Glomerular visceral epithelial cell (primary cell): ENCODE measurements around the gene COLEC12.
A peak's percentile ranks its signal among the peaks of the same experiment; 100 is the strongest.

Experiments used
- DNase-seq: peaks from one replicate; pipeline ENCODE4 v3.0.0-alpha.2; 2016; ENCODE audit errors: extremely low spot score

Gene COLEC12

DNA sequence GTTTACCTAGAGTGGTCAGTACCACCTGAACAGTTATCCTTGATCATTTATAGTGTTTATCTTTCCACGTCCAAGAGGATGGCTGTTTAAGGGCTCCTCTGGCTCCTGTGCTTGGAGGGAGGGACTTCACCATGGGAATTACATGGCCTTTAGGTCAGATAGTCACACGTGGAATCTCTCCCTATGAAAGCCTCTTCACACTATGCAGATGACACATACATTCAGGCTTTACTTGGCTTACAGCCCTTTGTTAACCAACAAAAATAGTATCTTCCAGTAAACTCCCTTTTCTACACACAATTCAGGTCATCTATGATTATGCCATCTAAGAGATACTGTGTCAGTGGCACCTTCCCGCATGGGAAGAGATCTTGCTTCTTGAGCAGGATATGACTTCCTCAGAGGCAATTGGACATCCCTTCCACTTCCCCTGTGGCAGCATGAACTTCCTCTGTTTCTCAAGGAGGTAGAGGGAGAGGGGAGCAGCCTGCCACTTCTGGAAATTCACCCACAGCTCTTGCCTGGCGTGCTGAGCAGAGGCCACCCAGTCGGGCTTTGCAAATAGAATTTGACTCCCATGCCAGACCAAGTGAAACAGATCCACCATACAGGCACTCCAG is 53.5 kb downstream of the COLEC12 start:
- no peak for DNase-seq

DNA sequence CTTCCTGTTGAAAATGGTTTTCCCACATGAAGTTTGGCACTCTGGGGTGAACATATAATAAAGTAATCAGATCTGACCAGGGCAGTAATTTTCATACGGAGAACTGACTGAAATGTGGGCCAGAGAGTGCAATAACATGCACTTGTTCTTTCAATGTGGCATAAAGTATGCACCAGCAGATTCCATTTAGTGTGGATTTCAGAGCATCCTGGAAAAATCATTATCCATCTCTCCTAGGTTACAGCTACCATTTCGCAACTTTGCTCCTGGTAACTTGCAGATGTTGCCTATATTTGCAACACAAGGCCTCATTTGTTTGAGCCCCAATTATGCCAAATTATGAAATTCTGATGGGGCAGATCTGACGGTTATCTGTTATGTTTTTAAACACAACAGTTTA is 55.4 kb downstream of the COLEC12 start:
- DNase-seq = no peak

DNA sequence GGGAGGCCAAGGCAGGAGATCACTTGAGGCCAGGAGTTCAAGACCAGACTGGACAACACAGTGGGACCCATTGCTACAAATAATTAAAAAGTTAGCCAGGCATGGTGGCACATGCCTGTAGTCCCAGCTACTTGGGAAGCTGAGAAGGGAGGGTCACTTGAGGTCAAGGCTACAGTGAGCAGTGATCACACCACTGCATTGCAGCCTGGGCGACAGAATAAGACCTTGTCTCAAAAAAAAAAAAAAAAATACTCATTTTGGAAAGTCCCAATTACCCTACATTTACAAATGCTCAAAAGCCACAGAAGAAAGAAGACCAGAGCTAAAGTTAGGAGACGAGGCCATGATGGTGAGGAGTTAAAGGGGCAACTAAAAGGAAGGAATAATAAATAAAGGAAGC is 61.9 kb downstream of the COLEC12 start:
- no peak for DNase-seq

DNA sequence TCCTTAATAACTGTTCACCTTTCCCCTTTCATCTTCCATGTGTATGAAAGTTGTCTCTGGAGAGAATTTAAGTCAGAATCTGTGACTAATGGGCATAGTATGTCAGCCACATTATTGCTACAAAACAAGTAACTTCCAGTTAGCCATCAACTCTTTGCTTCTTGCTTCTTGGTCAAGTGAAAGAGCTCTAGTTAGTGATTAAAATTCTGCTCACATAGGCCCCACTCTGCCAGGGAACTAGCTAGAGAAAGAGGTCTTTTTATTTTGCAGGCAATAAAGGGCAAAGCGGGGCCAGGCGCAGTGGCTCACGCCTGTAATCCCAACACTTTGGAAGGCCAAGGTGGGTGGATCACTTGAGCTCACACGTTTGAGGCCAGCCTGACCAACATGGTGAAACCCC is 64.6 kb downstream of the COLEC12 start:
- peak; percentile 73 for DNase-seq

DNA sequence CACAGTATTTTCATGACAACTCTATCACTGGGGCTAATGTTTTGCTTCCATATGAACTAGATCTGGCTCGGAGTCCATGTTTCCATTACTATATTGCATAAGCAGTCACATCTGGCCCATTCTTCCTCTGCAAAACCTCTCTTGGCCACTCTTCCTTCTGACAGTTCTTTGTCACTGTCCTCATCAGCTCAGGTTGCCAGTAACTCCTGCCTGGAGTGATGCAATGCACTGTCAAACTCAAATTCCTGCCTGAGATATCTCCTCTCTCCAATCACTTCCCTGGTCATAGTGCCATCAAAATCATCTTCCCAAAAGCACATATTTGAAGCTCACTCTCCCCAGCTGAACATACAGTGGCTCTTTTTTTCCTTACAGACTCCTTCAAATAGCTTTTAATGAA is 66.1 kb downstream of the COLEC12 start:
- no peak for DNase-seq

DNA sequence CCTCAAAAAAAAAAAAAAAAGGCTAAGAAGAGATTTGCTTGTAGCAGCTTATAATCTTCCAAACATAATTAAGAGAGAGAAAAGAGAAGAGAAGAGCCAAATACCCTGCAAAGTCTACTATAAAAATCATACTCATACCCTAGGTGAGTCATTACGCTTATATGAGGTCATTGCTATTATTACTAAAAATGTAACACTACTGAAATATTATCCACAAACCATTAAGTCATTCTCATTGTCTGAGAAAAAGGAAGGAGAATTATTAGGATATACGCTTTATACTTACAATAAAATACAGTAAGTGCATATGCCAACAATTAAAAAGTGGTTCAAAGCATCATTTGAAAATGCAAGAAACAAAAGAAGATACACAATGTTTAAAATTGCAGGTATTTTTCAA is 66.5 kb downstream of the COLEC12 start:
- DNase-seq = no peak

DNA sequence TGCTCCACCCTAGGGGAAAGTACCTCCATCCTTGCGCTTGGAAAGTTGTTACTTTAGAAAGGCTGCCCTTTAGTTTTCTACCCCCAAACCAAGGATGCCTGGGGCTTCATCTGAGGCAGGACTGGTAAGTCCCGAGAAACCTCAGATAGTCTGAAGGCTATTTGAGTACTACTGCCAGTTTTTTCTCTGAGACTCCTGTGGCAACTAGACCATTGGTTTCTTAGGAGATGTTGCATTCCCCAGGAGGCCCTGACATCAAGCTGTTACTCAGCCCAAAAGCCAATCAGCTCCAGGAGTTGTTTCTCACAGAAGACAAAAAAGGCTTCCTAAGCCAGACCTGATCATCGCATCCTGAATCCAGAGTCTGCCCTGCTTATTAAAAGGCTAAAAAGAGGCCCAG is 67.2 kb downstream of the COLEC12 start:
- no peak for DNase-seq

DNA sequence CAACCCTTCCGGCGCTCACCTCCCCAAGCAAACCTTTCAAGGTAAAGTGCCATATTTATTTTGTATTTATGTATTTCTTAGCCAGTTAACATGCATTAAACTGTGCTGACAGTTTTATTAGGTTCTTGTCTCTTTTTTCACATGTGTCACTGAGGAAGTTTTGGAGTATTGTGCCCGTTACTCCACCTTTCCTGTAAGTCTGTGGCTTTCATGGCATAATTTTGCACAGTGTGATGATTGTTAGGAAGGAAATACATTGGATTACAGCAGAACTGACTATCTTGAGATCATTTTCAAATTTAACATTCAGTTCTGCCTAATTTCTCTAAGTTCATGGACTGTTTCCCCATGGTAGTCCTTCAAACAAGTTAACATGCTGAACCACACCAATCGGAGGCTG is 67.7 kb downstream of the COLEC12 start:
- DNase-seq = no peak

DNA sequence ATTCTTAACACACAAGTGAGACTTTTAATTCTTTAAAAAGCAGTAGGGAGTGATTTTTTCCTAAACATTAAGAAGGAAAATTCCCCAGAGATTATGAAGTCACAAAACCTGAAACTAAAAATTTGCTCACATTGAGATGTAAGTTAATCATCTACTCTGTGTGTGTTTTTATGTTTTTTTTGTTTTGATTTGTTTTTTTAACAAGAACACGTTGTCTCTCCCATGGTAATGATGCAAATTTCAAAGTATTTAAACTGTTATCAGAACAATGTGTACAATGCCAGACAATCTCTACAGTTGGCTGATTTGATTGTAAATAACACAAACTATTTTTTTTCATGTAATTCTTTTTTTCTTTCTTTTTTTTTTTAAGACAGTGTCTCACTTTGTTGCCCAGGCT is 71.5 kb downstream of the COLEC12 start:
- DNase-seq = no peak

DNA sequence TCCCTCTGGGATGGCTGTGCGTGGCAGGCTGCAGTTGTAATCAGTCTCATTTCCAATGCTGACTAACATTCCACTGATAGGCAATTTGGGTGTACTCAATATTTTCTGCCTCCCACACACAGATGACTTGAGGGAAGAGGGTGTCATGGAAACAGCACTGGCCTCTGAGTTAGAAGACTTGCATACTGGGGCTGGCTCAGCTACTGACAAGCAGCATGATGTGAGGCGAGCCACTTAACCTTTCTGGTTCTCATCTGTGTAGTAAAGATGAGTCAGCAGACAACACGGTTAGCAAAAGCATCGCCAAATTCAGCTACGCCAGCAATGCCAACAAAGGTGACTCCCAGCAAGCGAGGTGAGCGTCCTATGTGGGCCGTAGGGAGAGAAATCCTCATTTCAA is 73.5 kb downstream of the COLEC12 start:
- DNase-seq = no peak

DNA sequence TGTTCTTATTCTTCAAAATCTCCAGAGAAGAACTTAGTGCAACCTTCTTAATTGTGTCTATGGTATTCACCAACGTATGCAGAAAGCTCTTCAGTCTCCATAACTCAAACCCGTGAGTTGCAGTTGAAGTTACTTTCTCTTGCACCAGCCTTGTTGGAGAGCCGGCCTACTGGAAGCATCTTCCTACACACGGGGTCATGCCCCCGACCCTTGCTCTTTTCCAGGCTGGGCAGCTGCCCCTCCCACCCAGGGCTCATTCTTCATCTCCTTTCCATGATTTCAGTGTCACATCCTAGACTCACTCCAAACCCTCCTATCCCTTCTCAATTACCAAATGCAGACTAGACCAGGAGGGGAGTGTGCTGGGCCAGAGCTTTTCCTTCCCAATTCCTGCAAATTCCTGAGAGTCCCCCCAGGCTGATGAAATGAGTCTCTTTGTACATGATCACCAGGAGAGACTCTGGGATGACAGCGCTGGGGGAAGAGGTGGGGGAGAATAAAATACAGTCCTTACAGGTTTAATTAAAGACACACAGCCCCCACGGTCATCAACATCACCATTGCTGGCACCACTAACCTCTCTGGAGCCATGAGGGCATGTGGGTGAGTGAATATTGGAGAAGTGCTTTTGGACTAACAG is 75.3 kb downstream of the COLEC12 start:
- no peak for DNase-seq

DNA sequence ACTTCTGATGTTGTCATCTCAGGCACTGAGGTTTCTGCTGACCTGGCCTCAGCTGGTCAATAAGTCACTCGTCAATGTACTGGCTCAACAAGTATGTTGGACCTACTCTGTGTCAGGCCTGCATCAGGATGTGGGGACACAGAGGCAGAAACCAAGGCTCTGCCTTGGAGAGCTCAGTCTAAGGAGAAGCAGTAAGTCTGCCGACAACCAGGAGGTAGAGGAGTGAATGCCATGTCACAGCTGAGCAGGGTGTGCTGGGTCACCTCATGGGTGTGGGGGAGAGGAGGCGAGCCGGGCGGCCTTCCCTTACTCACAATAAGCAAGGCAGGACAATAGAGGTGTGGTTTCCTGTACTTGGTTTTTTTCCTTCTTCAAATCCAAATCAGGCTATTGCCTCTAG is 75.8 kb downstream of the COLEC12 start:
- no peak for DNase-seq

DNA sequence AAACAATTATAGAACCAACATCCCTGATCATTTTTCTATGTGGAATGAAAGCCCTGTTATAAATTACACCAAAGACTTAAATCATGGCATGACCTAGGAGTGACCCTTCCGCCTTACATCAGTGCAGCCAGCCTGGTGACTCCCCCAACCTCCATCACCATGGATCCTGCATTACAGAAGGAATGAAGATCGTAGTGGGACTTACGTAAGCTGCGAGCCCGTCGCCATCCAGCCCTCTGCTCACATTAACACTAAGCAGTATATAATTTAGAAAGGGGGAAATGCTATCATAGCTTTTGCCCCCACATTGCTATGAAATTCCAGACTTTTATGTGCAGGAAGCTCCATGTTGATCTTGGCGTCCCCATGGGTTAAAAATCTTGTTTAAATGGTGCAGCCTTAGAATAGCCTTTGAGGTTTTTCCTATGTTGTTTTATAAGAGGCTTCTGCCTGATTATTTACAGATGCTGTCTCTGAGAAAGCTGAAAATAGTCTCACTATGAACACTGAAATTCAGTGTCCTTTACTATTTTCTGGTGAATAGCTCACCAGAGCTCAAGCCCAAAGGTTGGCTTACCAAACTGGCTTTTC is 76.3 kb downstream of the COLEC12 start:
- no peak for DNase-seq

DNA sequence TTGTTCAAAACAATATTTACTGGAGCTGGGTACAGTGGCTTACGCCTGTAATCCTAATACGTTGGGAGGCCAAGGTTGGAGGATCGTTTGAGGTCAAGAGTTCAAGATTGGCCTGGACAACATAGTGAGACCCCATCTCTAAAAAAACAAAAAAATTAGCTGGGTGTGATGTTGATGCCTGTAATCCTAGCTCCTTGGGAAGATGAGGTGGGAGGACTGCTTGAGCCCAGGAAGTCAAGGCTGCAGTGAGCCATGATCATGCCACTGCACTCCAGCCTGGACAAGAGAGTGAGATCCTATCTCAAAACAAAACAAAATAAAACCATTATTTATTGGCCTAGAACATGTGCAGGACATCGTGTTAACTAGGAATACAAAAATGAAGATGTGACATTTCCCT is 77.5 kb downstream of the COLEC12 start:
- no peak for DNase-seq

DNA sequence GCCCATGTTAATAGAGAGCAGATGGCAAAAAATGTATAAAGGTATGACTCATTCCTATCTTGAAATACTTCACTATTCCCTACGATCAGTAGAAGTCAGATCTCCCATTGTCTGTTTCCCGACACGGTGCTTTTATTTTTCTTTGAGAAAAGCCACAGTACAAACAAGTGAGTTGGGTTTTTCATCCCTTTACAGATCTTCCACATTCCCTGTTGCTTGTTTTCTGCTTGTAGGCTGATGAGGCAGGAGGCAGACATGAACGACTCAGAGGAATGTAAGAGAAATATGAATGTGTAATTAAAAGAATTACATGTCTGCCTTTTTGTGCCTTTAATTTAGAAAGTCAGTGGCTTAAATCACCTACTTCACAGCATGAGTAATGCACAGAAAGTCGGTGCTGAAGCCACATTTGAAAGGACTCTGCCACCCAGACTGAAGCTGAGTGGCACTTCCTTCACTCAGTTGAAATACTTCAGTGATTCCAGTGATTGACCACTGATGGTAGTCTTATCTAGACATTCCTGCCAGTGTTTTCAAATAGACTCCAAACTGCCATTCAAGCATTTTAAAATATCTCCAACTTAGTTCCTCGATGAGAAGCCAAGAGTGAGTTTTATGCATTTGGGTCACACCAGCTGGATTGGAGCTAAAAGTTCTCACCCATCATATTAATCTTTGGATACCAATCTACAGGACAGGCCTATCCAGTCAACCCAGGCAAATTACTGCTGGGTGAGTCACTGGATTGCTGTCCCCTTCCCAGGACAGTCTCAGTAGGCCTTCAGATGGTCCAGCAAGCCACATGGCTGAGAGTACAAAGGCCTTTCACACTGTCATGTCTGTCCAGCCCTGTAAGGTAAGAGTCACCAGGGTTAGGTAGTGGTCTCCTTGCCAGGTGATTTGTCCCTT is 79.0 kb downstream of the COLEC12 start:
- peak; percentile 42 for DNase-seq

DNA sequence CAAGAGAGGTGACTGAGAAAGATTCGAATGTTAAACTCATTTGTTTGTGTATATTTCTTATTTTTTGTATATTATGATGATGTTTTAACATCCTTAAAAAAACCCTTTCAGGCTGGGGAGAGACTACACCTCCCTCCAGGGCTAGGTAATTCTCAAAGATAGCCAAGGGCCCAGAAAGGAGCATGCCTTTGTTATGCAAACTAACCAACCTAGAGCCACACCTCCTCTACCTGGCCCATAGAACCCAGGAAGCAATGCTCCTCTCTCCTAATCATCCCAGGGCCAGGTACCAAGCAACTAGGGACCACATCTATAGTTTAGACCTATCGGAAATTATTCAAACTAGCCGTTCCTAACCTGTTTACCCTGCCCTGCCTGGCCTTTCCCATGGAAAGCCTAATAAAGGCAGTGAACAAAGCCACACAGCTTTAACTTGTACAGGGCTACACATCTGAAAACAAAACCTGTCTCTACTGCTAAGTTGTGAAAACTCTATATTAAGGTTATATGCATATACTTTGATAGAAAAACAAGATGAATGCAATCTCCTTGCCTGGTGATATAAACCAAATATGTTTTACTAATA is 79.7 kb downstream of the COLEC12 start:
- no peak for DNase-seq

DNA sequence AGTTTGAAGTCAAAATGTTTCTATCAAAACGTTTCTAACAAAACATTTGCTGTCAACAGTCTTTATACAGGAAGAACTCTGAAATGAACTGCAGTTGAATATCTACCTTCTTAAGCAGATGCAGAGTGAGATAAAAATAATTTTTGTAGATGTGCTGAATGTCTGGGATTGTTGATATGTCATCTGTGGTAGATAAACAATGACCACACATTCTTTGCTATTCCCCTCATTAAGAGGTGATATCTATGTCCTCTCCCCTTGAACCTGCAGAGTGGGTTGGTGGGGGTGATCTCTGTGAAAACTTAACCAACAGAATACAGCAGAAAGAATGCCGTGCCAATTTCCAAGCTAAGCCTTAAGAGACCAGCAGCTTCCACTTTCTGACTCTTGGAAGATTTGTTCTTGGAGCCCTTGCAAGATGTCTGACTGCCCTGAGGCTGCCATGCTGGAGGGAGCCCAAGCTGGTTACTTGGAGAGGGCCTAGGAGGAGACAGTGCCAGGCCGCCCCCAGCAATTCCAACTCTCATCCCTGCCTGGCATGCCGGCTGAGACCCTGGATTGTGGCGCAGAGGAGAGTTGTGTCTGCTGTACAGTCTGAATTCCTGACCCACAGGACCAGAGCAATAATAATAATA is 80.8 kb downstream of the COLEC12 start:
- no peak for DNase-seq

DNA sequence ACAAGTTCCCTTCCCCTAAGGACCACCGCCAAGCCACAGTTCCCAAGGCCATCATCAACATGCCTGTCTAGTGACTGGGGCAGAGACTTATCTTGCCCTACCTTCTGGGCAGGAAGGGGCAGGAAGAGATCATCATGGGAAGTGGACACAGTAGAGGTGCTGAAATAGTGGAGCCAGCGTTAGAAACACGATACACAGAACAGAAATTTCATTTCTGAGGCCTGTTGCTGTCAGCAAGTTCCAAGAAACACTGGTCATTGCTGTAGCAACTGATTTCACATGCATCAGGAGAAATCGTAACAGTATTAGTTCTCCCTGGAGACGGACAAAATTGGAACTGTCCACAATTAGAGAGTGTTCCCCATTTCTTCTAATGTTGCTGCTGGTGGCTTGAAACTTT is 83.0 kb downstream of the COLEC12 start:
- no peak for DNase-seq

DNA sequence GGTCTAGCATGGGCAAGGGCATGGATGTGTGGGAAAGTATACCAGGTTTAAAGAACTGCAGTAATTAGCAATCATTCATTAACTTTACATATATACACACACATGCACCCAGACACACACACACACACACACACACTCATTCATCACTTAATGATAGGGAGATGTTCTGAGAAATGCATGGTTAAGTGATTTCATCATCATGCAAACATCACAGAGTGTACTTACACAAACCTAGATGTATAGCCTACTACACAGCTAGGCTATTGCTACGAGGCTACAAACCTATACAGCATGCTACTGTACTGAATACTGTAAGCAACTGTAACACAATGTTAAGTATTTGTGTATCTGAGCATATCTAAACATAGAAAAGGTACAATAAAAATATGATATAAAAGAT is 83.6 kb downstream of the COLEC12 start:
- no peak for DNase-seq

DNA sequence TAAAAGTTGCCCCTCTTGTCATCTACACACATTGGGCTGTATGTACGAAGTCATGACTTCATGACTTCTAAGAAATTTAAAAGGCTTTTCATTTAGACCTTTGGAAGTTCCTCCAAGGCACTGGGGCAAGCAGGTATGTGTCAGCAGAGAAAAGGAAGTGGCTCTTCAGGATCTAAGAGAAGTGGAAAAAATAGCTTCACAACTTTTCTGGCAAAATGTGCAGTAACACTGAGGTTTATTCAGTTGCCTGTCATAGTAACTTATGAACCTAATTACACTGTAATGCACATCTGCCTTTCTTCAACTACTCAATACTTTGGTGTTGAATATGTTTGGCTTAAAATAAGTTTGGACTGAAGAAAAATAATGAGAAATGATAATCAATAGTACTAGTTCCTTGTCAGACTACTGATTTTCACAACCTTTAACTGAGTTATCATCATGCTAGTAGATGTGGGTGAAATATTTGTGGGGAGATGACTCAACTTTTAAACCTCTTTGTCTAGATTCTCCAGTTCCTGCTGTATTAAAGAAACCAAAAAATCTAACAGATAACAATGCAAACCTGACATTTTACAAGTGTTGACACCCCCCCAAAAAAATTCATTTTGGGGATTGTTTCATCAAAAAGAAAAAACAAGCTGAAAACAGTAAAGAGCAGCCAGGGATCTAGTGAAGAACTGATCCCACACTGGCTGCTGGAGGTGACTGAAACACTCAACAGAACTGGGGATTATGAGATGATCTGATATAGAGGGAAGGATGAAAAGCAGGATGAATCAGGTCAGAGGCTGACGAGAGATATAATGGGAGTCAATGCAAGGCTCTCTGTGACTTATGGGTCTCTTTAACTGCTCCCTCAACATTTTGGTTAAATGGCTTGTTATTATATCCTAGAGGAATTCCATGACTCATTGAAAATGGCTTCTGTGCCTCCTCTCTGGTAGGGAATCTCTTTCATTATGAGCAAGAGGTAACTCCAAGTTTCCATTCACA is 84.6 kb downstream of the COLEC12 start:
- DNase-seq = peak; percentile 62

DNA sequence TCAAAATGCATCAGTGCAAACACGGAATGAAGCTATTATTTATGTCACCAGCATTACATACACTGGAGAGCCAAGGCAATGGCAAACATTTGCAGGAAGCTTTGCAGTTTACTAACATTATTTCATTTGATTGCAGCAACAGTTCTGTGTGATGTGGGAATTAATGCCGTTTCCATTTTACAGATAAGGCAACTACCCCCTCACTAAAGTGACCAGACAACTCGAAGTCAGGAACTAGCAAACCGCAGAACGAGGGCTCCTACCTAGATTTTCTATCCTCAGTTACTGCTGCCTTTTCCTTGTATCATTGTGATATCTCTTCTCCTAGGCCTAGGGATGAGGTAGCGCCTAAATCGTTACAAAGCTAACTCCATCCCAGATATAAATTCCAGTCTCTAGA is 85.5 kb downstream of the COLEC12 start:
- DNase-seq = no peak
